Ascending aorta (tissue), 2 donors: ENCODE data around the gene CLPSL1. TPM values are rescaled to one million over a fixed set of nuclear protein-coding genes. Genes with fewer than 3 reads are reported as not detected.

Experiments
- DNase-seq, 2 donors: peaks; one replicate each; pipeline ENCODE4 v3.0.0-alpha.2; 2019; ENCODE audit warnings: low spot score in 2 of 2
- H3K27ac ChIP-seq, 2 donors: fragments of 200-600 bp; sonication (generic); one replicate each; pipeline ENCODE4 v1.5.1; 2016 to 2017; ENCODE audit warnings: mild to moderate bottlenecking in 1 of 2
- H3K27me3 ChIP-seq: fragments of 200-600 bp; sonication (generic); one replicate; pipeline ENCODE4 v1.5.1; 2017
- H3K36me3 ChIP-seq, 2 donors: fragments of 200-600 bp; sonication (generic); one replicate each; pipeline ENCODE4 v1.5.1; 2016
- H3K4me1 ChIP-seq, 2 donors: fragments of 200-600 bp; sonication (generic); one replicate each; pipeline ENCODE4 v1.5.1; 2016 to 2017; ENCODE audit warnings: mild to moderate bottlenecking in 1 of 2
- H3K4me3 ChIP-seq, 2 donors: fragments of 200-600 bp; sonication (generic); one replicate each; pipeline ENCODE4 v1.5.1; 2016 to 2017; ENCODE audit warnings: mild to moderate bottlenecking in 1 of 2
- H3K9me3 ChIP-seq, 2 donors: fragments of 200-600 bp; sonication (generic); one replicate each; pipeline ENCODE4 v1.5.1; 2016
- intact Hi-C: fragments of 100-400 bp; cut with DNase I; formaldehyde crosslinking; loops from one replicate; pipeline ENCODE4 v1.15.1; 2023
- total RNA-seq: library from RNA; depleted of rRNA; stranded (reverse); fragments of >200 nt; gene quantifications from one replicate; pipeline ENCODE4 v1.1.0, GENCODE V29; 2016
- TF ChIP-seq, protein P1 (sequence below), 3 experiments: fragments of 200-600 bp in 2 of 3; fragments of 450-650 bp in 1 of 3; sonication (generic) in 2 of 3; IDR thresholded peaks; one replicate each; pipeline ENCODE4 v1.5.1; 2016 to 2019; ENCODE audit warnings: antibody characterized with exemption in 3 of 3, mild to moderate bottlenecking in 1 of 3, moderate library complexity in 1 of 3

Gene CLPSL1
- total RNA-seq, 1 donor from 2014 or later = not detected

DNA sequence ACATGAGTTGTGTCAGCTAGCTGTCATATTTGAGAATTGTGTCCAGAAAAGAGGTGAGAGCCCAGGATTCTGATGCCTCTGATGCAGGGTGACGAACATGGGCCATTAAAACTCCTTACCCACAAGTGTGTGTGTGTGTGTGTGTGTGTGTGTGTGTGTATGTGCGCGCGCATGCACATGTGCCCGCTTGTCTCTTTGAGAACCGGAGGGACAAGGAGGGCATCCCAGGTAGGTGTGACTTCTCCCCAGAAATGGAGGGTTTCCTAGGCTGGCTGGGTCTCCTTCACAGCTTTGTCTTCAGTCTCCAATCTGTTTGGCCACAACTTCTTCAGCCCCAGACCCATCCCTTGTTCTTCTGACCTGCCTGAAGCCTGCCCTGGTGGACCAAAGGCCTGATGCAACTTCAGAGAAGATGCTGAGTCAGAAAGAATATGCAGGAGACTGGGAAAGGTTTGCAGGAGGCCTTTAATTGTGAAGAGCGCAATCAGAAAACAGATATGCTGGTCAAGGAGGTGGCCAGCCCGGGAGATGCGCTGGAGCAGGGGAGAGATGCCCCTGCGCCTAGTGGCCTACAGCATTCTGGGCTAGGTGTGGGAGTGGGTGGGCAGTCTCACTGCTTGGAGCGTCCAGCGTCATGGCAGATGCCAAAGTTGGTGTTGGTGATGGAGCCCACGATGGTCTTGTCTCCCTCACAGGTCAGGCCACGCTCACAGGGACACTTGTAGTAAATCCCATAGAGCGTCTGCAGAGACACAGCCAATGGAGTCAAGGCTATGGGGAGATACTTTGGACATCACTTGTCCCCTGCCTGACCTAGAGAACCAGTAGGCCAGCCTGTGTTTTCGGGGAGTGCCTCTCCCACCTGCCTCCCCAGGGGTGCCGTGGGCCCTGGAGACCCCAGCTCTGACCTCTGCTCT is 14.0 kb downstream of the CLPSL1 start:
- Histone ChIP-seq H3K4me3 (no peak overlapping the region), H3K36me3 (no peaks in the 10 kb centered on the region), H3K9me3 (no peaks in the 10 kb centered on the region), H3K27me3 (no peaks in the 10 kb centered on the region), H3K27ac (no peak overlapping the region), H3K4me1 (no peaks in the 10 kb centered on the region)
- TF ChIP-seq, protein P1, sequence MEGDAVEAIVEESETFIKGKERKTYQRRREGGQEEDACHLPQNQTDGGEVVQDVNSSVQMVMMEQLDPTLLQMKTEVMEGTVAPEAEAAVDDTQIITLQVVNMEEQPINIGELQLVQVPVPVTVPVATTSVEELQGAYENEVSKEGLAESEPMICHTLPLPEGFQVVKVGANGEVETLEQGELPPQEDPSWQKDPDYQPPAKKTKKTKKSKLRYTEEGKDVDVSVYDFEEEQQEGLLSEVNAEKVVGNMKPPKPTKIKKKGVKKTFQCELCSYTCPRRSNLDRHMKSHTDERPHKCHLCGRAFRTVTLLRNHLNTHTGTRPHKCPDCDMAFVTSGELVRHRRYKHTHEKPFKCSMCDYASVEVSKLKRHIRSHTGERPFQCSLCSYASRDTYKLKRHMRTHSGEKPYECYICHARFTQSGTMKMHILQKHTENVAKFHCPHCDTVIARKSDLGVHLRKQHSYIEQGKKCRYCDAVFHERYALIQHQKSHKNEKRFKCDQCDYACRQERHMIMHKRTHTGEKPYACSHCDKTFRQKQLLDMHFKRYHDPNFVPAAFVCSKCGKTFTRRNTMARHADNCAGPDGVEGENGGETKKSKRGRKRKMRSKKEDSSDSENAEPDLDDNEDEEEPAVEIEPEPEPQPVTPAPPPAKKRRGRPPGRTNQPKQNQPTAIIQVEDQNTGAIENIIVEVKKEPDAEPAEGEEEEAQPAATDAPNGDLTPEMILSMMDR (IDR thresholded peaks at IDR 0.05) = no peak
- intact Hi-C loops = no loop called here
- no peak for DNase-seq

- Histone ChIP-seq H3K27me3 (no peaks in the 10 kb centered on the region), H3K9me3 (no peaks in the 10 kb centered on the region), H3K4me1 (no peaks in the 10 kb centered on the region), H3K4me3 (no peak overlapping the region), H3K36me3 (no peaks in the 10 kb centered on the region), H3K27ac (no peak overlapping the region)
- TF ChIP-seq, protein P1 (IDR thresholded peaks at IDR 0.05) = no peak
- DNase-seq = no peak
- intact Hi-C loops = no loop called here
Observed at GRCh38 chr6:35795453-35796071, 14.7 kb downstream of the CLPSL1 start.

DNA sequence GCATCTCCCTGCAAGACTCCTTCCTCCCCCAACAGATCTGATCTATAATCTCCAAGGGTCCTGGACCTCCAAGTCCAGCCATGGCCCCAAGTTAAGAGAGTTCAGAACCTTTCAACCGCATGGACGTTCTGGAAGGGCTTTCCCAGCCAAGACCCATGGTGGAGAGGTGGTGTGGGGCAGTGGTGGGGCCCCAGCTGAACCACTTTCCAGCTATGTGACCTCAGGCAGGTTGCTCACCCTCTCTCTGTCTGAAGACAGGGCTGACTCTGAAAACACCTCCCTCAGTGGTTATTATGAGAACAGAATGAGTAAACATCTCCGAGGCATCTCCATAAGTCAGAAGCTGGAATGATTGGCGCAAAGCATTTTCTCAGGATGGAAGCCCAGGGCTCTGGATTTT is 15.4 kb downstream of the CLPSL1 start:
- TF ChIP-seq, protein P1 (IDR thresholded peaks at IDR 0.05) = no peak
- Histone ChIP-seq H3K27me3 (no peaks in the 10 kb centered on the region), H3K4me1 (no peaks in the 10 kb centered on the region), H3K36me3 (no peaks in the 10 kb centered on the region), H3K9me3 (no peaks in the 10 kb centered on the region), H3K27ac (no peak overlapping the region), H3K4me3 (no peak overlapping the region)
- intact Hi-C loops = no loop called here
- no peak for DNase-seq

DNA sequence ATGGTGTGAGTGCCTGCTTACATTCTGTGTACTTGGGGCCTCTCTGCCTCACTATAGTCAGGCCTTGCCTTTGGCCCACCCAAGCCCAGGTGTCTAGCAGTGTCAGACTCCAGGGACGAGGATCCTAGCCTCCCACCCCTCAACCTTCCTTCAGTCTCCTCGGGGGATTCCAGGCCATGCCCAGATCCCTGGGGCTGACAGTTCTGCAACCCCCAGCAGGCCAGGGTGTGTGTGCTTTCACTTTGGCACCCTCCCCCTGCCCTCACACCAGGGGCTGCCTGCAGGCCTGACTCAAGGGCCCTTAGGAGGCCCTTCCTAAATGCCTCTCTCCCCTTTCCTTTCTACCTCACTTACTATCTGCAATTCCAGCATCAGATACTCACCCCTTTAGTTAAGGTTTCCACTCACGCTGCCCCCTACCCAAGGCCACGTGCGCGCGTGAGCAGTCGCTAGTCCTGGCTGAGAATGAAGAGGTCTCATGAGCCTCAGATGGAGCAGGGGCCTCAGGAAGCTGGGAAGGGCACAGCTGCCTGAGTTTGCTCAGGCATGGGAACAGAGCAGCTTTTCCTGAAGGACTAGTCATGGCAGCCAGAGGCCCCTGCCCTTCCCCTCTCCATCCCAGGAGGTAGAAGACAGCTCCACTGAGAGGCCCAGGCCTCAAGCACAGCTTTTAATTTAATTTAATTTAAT is 17.2 kb downstream of the CLPSL1 start:
- Histone ChIP-seq H3K4me1 (no peaks in the 10 kb centered on the region), H3K36me3 (no peaks in the 10 kb centered on the region), H3K4me3 (no peak overlapping the region), H3K9me3 (no peaks in the 10 kb centered on the region), H3K27me3 (no peaks in the 10 kb centered on the region), H3K27ac (no peak overlapping the region)
- DNase-seq = no peak
- TF ChIP-seq, protein P1 (IDR thresholded peaks at IDR 0.05) = no peak
- intact Hi-C loops = no loop called here

GRCh38 chr6:35798706-35799105 is 17.9 kb downstream of the CLPSL1 start:
- intact Hi-C loops = no loop called here
- H3K4me3 ChIP-seq = no peak overlapping the region

More at GRCh38 chr6:35798706-35799105, 17.9 kb downstream of the CLPSL1 start:
- Histone ChIP-seq H3K4me1 (no peaks in the 10 kb centered on the region), H3K27me3 (no peaks in the 10 kb centered on the region), H3K9me3 (no peaks in the 10 kb centered on the region), H3K36me3 (no peaks in the 10 kb centered on the region), H3K27ac (no peak overlapping the region)
- DNase-seq = no peak
- TF ChIP-seq, protein P1 (IDR thresholded peaks at IDR 0.05) = no peak
